GM21360 (cell line): ENCODE results near the gene APOBEC3B.
"Not testable (repeated sequence)": the region's sequence is repeated elsewhere in the genome, so short reads cannot be mapped to it uniquely, and the experiment has no call there.

Source experiments
- ATAC-seq: cut with Tn5 transposase; IDR thresholded peaks from one replicate; pipeline ENCODE4 v1.9.1; 2021; ENCODE audit warnings: mild to moderate bottlenecking, moderate library complexity; ENCODE audit not compliant: unreplicated experiment

APOBEC3B gene

DNA sequence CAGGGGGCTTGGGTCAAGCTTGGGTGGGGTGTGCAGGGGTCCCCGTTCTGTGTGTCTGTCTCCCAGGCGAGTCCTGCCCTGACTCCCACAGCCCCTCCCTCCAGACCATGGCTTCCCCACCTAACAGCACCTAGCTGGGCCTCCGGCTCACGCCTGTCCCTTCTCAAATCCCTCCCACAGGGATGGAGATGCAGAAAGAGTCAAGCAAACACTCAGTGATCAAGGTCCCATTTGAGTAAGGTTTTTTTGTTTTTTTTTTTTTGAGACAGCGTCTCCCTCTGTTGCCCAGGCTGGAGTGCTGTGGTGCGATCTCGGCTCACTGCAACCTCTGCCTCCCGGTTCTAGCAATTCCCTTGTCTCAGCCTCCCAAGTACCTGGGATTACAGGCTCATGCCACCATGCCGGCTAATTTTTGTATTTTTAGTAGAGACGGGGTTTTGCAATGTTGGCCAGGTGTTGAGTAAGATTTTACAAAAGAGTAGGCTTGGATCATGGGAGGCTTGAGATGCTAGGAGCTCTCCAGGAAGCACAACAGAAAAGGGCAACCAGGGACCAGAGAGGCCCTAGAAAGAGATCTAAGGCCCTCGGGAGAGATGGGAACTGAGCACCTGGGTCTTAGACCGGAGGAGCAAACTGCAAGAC is 44.5 kb downstream of the APOBEC3B start:
- no peak for ATAC-seq

DNA sequence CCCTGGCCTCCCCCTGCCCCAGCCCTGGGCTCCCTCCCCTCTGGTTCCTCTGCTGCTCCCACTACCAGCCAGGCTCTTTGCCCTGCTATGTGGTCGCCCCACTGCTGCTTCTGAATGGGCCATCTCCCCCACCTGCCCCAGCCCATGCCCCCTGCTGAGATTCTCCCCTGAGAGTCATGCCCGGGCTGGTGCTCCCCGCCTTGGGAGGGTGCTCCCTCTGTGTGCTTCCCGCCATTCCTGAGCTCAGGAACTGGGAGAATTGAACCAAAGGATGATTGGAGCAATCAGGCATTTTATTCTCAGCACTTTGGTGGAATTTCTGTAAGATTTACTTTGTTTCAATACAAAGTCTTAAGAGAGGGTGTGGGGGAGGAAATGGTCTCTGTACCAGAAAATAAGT is 45.6 kb downstream of the APOBEC3B start:
- no peak for ATAC-seq

DNA sequence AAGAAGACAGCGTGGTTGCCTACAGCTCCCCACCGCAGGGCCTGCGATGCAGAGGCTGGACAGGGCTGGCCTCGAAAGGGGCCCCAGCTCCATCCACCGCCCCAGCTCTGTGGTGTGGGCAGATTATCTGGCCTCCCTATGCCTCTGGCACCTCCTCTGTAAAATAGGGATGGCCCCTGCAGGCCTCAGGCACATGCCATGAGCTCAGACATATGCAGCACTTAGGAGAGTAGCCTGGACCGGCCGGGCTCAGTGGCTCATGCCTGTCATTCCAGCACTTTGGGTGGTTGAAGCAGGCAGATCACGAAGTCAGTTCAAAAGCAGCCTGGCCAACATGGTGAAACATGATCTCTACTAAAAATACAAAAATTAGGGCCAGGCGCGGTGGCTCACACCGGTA is 46.1 kb downstream of the APOBEC3B start:
- ATAC-seq: no peak

DNA sequence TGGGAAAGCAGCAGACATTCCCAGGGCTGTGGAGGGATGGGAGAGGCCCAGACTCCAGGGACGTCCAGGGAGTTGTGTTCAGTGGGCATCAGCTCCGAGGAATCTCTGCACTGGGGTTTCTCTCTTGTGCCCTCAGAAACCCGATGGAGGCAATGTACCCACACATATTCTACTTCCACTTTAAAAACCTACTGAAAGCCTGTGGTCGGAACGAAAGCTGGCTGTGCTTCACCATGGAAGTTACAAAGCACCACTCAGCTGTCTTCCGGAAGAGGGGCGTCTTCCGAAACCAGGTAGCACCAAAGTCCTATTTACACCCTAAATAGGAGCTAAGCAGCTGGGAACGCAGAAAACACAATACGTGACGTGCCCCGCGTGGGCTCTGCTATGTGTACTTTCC is 47.1 kb downstream of the APOBEC3B start:
- ATAC-seq: no peak

DNA sequence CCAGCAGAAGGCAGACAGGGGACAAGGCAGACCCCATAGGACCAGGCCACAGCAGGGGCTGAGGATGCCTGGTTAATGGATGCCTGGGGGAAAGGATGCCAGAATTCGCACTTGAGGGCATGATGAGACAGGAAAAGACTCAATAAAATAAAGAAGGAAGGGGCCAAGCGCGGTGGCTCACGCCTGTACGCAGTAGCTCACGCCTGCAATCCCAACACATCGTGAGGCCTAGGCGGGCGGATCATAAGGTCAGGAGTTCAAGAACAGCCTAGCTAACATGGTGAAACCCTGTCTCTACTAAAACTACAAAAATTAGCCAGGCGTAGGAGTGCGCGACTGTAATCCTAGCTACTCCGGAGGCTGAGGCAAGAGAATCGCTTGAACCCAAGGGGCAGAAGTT is 48.6 kb downstream of the APOBEC3B start:
- no peak for ATAC-seq

DNA sequence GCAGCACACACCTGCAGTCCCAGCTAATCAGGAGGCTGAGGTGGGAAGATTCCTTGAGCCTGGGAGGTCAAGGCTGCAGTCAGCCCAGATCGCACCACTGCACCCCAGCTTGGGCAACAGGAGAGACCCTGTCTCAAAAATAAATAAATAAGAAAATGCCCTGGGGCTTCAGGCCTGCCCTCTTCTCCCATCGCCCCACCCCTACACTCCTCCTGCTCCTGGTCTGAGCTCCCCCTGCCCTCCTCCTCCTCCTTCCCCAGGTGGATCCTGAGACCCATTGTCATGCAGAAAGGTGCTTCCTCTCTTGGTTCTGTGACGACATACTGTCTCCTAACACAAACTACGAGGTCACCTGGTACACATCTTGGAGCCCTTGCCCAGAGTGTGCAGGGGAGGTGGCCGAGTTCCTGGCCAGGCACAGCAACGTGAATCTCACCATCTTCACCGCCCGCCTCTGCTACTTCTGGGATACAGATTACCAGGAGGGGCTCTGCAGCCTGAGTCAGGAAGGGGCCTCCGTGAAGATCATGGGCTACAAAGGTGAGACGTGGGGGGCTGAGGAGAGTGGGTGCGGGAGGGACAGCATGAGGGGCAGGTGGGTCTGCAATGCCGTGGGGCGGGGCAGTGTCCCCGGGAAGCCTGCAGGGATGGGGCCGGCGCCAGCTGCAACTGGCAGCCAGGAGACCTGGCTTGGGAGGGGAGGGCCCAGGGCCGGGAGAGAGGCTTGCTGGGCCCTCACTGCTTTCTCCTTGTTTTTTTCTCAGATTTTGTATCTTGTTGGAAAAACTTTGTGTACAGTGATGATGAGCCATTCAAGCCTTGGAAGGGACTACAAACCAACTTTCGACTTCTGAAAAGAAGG is 49.5 kb downstream of the APOBEC3B start:
- ATAC-seq: not testable (repeated sequence)

DNA sequence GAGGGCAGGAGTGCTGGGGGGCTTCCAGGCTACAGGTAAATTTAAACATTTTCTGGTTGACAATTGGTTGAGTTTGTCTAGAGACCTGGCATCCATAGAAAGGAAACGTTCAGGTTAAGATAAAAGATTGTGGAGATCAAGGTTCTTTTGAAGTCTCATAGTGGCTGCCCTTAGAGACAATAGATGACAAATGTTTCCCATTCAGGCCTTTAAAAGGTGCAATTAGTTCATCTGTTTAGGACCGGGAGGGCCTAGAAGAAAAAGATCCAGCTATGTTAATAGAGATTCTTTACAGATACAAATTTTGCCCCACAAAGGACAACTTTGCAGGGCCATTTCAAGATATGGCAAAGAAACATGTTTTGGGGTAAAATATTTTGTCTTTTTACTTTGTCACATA is 54.9 kb downstream of the APOBEC3B start:
- ATAC-seq: not testable (repeated sequence)

DNA sequence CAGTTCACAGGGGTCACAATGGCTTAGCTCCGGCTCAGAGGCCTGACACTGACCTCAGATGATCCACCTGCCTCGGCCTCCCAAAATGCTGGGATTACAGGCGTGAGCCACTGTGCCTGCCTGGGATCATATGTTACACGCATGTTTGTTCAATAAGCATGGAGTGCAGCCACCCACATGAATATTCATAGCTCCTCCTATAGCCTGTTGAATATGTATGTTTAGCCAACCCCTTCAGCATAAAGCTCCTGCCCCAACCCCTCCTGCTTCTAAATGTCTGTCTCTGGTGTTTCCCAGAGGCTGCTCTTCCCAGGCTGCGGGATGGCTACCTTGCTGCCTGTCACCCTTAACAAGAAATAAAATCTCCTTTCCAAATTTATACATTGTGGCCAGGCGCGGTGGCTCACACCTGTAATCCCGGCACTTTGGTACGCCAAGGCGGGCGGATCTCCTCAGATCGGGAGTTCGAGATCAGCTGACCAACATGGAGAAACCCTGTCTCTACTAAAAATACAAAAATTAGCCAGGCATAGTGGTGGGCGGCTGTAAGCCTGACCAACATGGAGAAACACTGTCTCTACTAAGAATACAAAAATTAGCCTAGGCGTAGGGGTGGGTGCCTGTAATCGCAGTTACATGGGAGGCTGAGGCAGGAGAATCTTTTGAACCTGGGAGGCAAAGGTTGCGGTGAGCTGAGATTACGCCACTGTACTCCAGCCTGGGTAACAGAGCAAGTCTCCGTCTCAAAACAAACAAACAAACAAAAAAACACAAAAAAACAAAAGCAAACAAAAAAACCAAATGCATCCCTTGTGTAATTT is 57.4 kb downstream of the APOBEC3B start:
- ATAC-seq: no peak

DNA sequence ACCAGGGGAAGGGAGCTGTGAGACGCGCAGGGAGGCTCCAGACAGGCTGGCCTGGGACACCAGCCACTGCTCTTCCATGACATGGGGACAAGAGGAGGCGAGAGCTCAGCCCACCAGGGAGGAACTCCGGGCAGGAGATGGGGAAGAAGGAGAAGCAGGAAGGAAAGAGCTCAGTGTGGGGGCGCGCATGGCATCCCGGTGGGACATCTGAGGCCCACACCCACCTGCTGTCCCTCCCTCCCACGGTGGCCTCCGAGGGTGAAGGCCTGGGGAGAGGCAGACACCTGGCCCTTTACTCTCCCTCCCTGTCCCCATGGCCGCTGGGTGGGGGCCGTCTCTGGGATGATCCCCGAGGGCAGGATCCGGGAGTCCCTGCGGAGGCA is 58.0 kb downstream of the APOBEC3B start:
- not testable (repeated sequence) for ATAC-seq

DNA sequence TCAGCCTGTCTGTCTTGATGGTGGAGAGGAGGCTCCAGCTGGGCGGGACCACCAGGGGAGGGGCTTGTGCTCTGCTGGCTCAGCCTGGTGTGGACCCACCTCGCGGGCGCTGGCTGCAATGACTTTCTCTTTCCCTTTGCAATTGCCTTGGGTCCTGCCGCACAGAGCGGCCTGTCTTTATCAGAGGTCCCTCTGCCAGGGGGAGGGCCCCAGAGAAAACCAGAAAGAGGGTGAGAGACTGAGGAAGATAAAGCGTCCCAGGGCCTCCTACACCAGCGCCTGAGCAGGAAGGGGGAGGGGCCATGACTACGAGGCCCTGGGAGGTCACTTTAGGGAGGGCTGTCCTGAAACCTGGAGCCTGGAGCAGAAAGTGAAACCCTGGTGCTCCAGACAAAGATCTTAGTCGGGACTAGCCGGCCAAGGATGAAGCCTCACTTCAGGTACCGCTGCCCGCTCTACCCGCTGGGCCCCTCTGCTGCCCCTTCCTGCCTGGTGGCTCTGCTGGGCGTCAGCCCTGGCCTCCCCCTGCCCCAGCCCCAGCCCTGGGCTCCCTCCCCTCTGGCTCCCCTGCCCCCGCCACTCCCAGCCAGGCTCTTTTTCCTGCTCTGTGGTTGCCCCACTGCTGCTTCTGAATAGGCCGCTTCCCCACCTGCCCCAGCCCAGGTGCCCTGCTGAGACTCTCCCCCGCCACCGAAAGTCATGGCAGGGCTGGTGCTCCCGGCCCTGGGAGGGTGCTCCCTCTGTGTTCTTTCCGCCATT is 58.6 kb downstream of the APOBEC3B start, which contains the start of gene APOBEC3F:
APOBEC3F (plus strand) TSS at position 327 of the 759 bp plus-strand sequence; CDS start at position 424, 97 bp downstream.
- peak; percentile 87 for ATAC-seq

DNA sequence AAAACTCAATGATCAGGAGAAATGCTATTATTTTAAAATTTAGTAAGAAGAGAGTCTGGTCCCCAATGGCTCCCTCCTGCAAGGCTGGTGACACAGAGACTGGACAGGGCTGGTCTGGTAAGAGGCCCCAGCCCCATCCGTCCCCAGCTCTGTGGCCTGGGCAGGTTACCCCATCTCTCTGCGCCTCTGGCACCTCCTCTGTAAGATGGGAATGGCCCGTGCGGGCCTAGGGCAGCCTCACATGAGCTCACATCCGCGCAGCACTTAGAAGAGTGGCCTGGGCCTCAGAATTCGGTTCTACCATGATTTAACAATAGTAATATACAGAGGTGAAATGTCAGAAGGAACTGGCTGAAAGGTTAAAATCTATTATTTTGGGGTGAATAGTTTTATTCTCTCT is 59.8 kb downstream of the APOBEC3B start:
- no peak for ATAC-seq
